ENCODE results near the gene RFC2.

DNA sequence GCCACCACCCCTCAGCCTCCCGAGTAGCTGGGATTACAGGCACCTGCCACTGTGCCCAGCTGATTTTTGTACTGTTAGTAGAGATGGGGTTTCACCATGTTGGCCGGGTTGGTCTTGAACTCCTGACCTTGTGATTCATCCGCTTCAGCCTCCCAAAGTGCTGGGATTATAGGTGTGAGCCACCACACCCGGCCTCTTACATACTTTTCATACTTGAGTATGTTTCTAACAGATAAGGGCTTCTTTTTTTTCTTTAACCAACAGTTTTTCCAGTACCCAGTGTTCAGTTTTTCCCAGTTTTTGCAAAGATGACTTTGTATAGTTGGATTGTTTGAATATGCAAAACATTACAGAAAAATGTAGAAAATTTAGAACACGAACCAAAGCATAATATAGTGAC lies 72.4 kb downstream of the RFC2 start:
- TF ChIP-seq TEAD4 (IDR thresholded peaks at IDR 0.05): no peak
- no peak for TF ChIP-seq EP300 (IDR thresholded peaks at IDR 0.05; ENCODE audit: borderline replicate concordance)
- TF ChIP-seq YY1 (IDR thresholded peaks at IDR 0.05; ENCODE audit: low read depth): no peak
- no peak for TF ChIP-seq CEBPB (IDR thresholded peaks at IDR 0.05)
